ENCODE results near the gene PTRH1. TPM values are rescaled to one million over a fixed set of nuclear protein-coding genes. Genes with fewer than 3 reads are reported as not detected.

PTRH1 gene
- total and polyA plus RNA-seq, 8 donors = 2.9 to 50.4 (median 16.9) TPM

- Histone ChIP-seq H3K9me3 (no peaks in the 10 kb centered on the region), H3K27me3 (peaks cover 0 to 10% (median 0%) of the 10 kb centered on the region in 3 donors), H3K36me3 (peaks cover 12 to 38% (median 25%) of the 10 kb centered on the region in 4 donors), H3K4me1 (peaks cover 8 to 20% (median 13%) of the 10 kb centered on the region in 4 donors), H3K27ac (no peak overlapping the region), H3K4me3 (no peak overlapping the region)
- 85 to 89% (median 88%) methylated on average over 5 to 8 of the region's 8 CpGs for WGBS, 5 donors
- no peak for TF ChIP-seq CTCF (IDR thresholded peaks at IDR 0.05)
- TF ChIP-seq POLR2AphosphoS5 (IDR thresholded peaks at IDR 0.05) = no peak
- no peak for TF ChIP-seq EP300 (IDR thresholded peaks at IDR 0.05)
- no peak for TF ChIP-seq POLR2A (IDR thresholded peaks at IDR 0.05)
- intact Hi-C loops (cut with DNase I; ENCODE audit: low total_unique reads) = no loop called here
- DNase-seq = no peak
Observed at GRCh38 chr9:127728808-127729207, 13.3 kb upstream of the PTRH1 start.

- H3K27ac ChIP-seq = no peak overlapping the region
- H3K9me3 ChIP-seq = no peaks in the 10 kb centered on the region
- intact Hi-C loops (cut with DNase I; ENCODE audit: low total_unique reads) = no loop called here
- no peak for TF ChIP-seq CTCF (IDR thresholded peaks at IDR 0.05)
- TF ChIP-seq POLR2AphosphoS5 (IDR thresholded peaks at IDR 0.05) = no peak
- TF ChIP-seq POLR2A (IDR thresholded peaks at IDR 0.05) = no peak
- no peak for TF ChIP-seq EP300 (IDR thresholded peaks at IDR 0.05)
- peaks cover 8 to 20% (median 16%) of the 10 kb centered on the region in 4 donors for H3K4me1 ChIP-seq
- 64 to 87% (median 77%) methylated on average over 5 to 8 of the region's 8 CpGs for WGBS, 5 donors
- H3K4me3 ChIP-seq = no peak overlapping the region
- H3K27me3 ChIP-seq = peaks cover 0 to 12% (median 0%) of the 10 kb centered on the region in 3 donors
- no peak for DNase-seq
- peaks cover 5 to 22% (median 10%) of the 10 kb centered on the region in 4 donors for H3K36me3 ChIP-seq
Observed at GRCh38 chr9:127726871-127727270, 11.4 kb upstream of the PTRH1 start.

GRCh38 chr9:127724012-127724411, 8.5 kb upstream of the PTRH1 start:
- Histone ChIP-seq H3K27ac (peak overlapping the region in 1 of 5 donors; percentile 24), H3K4me3 (no peak overlapping the region), H3K27me3 (peaks cover 0 to 12% (median 0%) of the 10 kb centered on the region in 3 donors), H3K9me3 (no peaks in the 10 kb centered on the region), H3K36me3 (no peaks in the 10 kb centered on the region), H3K4me1 (peaks cover 8 to 20% (median 16%) of the 10 kb centered on the region in 4 donors)
- WGBS, 5 donors = 28 to 46% (median 37%) methylated on average over 20 to 23 of the region's 23 CpGs
- DNase-seq = peak; percentile 59 to 68
- TF ChIP-seq POLR2A (IDR thresholded peaks at IDR 0.05) (no peak), POLR2AphosphoS5 (IDR thresholded peaks at IDR 0.05) (no peak), EP300 (IDR thresholded peaks at IDR 0.05) (no peak), CTCF (IDR thresholded peaks at IDR 0.05) (no peak)
- intact Hi-C loops (cut with DNase I; ENCODE audit: low total_unique reads) = no loop called here

- no peaks in the 10 kb centered on the region for H3K9me3 ChIP-seq
- H3K4me3 ChIP-seq = no peak overlapping the region
- H3K36me3 ChIP-seq = no peaks in the 10 kb centered on the region
- H3K27me3 ChIP-seq = peaks cover 0 to 12% (median 0%) of the 10 kb centered on the region in 3 donors
- 25 to 56% (median 40%) methylated on average over 3 to 5 of the region's 5 CpGs for WGBS, 5 donors
- TF ChIP-seq CTCF (IDR thresholded peaks at IDR 0.05) (no peak), POLR2A (IDR thresholded peaks at IDR 0.05) (no peak), EP300 (IDR thresholded peaks at IDR 0.05) (no peak), POLR2AphosphoS5 (IDR thresholded peaks at IDR 0.05) (no peak)
- peaks cover 8 to 20% (median 16%) of the 10 kb centered on the region in 4 donors for H3K4me1 ChIP-seq
- no peak overlapping the region for H3K27ac ChIP-seq
- DNase-seq = peak in 1 of 2 donors; percentile 27
- intact Hi-C loops (cut with DNase I; ENCODE audit: low total_unique reads) = no loop called here
Observed at GRCh38 chr9:127723444-127723843, 8.0 kb upstream of the PTRH1 start.

Measured in stomach (tissue), 9 donors.